HEK293 (cell line): ENCODE results near the gene SFXN4.
A peak's percentile ranks its signal among the peaks of the same experiment; 100 is the strongest.

ENCODE experiments used
- RBAK ChIP-seq: fragments of 450-650 bp; formaldehyde crosslinking; IDR thresholded peaks from 2 replicates; pipeline ENCODE4 v1.5.1; 2016; ENCODE audit warnings: missing biosample characterization, missing genetic modification characterization
- ZNF138 ChIP-seq: fragments of 450-650 bp; formaldehyde crosslinking; IDR thresholded peaks from 2 replicates; pipeline ENCODE4 v1.5.1; 2016; ENCODE audit warnings: missing biosample characterization, missing genetic modification characterization, borderline replicate concordance
- ZNF202 ChIP-seq: fragments of 450-650 bp; formaldehyde crosslinking; IDR thresholded peaks from 2 replicates; pipeline ENCODE4 v1.5.1; 2016; ENCODE audit warnings: missing biosample characterization, missing genetic modification characterization, borderline replicate concordance
- ZNF211 ChIP-seq: fragments of 450-650 bp; formaldehyde crosslinking; IDR thresholded peaks from 2 replicates; pipeline ENCODE4 v1.5.1; 2016; ENCODE audit warnings: low read depth, missing biosample characterization, missing genetic modification characterization
- ZNF302 ChIP-seq: fragments of 450-650 bp; formaldehyde crosslinking; IDR thresholded peaks from 2 replicates; pipeline ENCODE4 v1.5.1; 2016; ENCODE audit warnings: missing biosample characterization, missing genetic modification characterization, low read depth
- ZNF561 ChIP-seq: fragments of 450-650 bp; IDR thresholded peaks from 2 replicates; pipeline ENCODE4 v1.5.1; 2018; ENCODE audit warnings: missing biosample characterization, missing genetic modification characterization, borderline replicate concordance
- TF ChIP-seq, protein P1 (sequence below): fragments of 450-650 bp; formaldehyde crosslinking; IDR thresholded peaks from 2 replicates; pipeline ENCODE4 v1.5.1; 2016; ENCODE audit warnings: missing biosample characterization, missing genetic modification characterization
- TF ChIP-seq, protein P2 (sequence below): fragments of 450-650 bp; formaldehyde crosslinking; IDR thresholded peaks from 2 replicates; pipeline ENCODE4 v1.5.1; 2016; ENCODE audit warnings: missing biosample characterization, missing genetic modification characterization

DNA sequence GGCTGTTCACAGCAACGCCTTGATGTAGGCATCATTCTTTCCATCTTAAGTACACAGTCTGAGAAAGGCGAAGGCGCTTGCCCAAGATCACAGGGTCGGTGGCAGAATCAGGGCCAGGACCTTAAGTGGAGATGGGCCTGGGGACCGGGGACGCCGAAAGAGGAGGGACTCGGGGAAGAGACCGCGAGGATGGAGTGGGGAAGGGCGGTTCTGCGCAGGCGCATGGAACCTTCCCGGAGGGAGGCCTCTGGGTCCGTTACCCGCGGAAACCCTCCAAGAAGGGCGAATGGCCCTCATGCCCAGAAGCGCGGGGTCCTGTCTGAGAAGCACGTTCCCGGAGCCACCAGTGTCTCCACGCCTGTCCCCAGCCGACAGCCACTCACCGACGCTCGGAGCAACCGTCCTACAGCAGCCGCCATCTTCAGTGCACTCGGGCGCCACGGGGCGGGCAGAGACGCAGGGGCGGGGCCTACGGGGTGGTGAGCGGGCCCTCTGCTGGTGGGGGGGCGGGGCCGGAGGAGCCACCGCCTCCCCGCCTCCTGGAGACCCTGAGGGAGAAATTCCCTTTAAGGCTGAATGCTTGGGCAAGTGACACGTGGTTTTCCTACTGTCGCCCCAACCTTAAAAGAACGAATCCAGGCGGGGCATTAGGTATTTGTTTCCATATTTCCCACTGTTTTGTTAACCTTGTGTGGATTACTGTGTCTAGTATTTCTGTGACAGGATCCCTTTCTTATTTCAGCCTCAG is 13.0 kb upstream of the SFXN4 start, which contains the start of gene PRDX3:
- TF ChIP-seq ZNF211 (tag by site-specific recombination) = no peak
- TF ChIP-seq ZNF138 = no peak
- no peak for TF ChIP-seq ZNF302 (tag by site-specific recombination)
- TF ChIP-seq, protein P1, sequence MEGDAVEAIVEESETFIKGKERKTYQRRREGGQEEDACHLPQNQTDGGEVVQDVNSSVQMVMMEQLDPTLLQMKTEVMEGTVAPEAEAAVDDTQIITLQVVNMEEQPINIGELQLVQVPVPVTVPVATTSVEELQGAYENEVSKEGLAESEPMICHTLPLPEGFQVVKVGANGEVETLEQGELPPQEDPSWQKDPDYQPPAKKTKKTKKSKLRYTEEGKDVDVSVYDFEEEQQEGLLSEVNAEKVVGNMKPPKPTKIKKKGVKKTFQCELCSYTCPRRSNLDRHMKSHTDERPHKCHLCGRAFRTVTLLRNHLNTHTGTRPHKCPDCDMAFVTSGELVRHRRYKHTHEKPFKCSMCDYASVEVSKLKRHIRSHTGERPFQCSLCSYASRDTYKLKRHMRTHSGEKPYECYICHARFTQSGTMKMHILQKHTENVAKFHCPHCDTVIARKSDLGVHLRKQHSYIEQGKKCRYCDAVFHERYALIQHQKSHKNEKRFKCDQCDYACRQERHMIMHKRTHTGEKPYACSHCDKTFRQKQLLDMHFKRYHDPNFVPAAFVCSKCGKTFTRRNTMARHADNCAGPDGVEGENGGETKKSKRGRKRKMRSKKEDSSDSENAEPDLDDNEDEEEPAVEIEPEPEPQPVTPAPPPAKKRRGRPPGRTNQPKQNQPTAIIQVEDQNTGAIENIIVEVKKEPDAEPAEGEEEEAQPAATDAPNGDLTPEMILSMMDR (tag by site-specific recombination) = peak; percentile 67
- TF ChIP-seq ZNF202 (tag by site-specific recombination) = no peak
- TF ChIP-seq, protein P2, sequence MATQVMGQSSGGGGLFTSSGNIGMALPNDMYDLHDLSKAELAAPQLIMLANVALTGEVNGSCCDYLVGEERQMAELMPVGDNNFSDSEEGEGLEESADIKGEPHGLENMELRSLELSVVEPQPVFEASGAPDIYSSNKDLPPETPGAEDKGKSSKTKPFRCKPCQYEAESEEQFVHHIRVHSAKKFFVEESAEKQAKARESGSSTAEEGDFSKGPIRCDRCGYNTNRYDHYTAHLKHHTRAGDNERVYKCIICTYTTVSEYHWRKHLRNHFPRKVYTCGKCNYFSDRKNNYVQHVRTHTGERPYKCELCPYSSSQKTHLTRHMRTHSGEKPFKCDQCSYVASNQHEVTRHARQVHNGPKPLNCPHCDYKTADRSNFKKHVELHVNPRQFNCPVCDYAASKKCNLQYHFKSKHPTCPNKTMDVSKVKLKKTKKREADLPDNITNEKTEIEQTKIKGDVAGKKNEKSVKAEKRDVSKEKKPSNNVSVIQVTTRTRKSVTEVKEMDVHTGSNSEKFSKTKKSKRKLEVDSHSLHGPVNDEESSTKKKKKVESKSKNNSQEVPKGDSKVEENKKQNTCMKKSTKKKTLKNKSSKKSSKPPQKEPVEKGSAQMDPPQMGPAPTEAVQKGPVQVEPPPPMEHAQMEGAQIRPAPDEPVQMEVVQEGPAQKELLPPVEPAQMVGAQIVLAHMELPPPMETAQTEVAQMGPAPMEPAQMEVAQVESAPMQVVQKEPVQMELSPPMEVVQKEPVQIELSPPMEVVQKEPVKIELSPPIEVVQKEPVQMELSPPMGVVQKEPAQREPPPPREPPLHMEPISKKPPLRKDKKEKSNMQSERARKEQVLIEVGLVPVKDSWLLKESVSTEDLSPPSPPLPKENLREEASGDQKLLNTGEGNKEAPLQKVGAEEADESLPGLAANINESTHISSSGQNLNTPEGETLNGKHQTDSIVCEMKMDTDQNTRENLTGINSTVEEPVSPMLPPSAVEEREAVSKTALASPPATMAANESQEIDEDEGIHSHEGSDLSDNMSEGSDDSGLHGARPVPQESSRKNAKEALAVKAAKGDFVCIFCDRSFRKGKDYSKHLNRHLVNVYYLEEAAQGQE (tag by site-specific recombination) = no peak
- peak; percentile 37; the same call in 1 of the 2 replicates for TF ChIP-seq ZNF561 (tag by site-specific recombination)
- TF ChIP-seq RBAK (tag by site-specific recombination) = no peak
